ENCODE measurements around the gene GNAI3. TPM values are rescaled to one million over a fixed set of nuclear protein-coding genes. Genes with fewer than 3 reads are reported as not detected.
A peak's percentile ranks its signal among the peaks of the same experiment; 100 is the strongest.

GNAI3 gene
- total and polyA plus RNA-seq, 10 of the 15 experiments (the other 5 are each of a cell fraction or from before 2014, with no cell fraction given) = 5.9 to 13.8 (median 8.0) TPM

DNA sequence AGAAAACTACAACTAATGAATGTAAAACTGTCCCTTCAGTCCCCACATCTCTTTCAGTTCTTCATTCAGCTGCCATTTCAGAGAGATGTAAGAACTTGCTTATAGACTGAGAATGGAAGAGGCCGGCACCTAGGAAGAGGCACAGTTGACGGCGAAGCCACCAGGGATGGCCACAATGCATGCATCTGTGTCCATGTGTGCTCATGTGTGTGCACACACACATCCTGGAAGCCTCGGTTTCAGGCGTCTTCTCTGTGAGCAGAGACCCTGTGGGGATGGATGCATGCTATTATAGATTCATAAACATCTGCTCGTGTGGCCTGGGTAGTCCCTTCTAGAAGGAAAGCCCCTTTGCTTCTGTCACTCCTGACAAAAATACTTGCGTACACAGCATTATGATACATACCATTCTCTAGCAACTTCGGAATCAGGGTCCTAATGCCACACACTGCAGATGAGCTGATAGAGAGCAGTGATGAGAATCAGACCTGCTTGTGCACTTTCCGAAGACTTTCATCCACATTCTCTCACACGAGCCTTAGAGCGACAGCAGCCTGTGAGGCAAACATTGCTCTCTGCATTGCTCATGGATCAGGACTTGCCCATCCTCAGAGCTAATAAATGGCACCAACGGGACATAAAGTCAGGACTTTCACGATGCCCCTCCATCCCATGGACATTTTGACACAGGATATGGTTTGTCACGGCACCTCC, 21.2 kb upstream of the GNAI3 start (continued):
- TF ChIP-seq, protein P1, sequence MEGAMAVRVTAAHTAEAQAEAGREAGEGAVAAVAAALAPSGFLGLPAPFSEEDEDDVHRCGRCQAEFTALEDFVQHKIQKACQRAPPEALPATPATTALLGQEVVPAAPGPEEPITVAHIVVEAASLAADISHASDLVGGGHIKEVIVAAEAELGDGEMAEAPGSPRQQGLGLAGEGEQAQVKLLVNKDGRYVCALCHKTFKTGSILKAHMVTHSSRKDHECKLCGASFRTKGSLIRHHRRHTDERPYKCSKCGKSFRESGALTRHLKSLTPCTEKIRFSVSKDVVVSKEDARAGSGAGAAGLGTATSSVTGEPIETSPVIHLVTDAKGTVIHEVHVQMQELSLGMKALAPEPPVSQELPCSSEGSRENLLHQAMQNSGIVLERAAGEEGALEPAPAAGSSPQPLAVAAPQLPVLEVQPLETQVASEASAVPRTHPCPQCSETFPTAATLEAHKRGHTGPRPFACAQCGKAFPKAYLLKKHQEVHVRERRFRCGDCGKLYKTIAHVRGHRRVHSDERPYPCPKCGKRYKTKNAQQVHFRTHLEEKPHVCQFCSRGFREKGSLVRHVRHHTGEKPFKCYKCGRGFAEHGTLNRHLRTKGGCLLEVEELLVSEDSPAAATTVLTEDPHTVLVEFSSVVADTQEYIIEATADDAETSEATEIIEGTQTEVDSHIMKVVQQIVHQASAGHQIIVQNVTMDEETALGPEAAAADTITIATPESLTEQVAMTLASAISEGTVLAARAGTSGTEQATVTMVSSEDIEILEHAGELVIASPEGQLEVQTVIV (IDR thresholded peaks at IDR 0.05; ENCODE audit: borderline replicate concordance, partially characterized antibody) = no peak
- TF ChIP-seq, protein P2, sequence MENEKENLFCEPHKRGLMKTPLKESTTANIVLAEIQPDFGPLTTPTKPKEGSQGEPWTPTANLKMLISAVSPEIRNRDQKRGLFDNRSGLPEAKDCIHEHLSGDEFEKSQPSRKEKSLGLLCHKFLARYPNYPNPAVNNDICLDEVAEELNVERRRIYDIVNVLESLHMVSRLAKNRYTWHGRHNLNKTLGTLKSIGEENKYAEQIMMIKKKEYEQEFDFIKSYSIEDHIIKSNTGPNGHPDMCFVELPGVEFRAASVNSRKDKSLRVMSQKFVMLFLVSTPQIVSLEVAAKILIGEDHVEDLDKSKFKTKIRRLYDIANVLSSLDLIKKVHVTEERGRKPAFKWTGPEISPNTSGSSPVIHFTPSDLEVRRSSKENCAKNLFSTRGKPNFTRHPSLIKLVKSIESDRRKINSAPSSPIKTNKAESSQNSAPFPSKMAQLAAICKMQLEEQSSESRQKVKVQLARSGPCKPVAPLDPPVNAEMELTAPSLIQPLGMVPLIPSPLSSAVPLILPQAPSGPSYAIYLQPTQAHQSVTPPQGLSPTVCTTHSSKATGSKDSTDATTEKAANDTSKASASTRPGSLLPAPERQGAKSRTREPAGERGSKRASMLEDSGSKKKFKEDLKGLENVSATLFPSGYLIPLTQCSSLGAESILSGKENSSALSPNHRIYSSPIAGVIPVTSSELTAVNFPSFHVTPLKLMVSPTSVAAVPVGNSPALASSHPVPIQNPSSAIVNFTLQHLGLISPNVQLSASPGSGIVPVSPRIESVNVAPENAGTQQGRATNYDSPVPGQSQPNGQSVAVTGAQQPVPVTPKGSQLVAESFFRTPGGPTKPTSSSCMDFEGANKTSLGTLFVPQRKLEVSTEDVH (IDR thresholded peaks at IDR 0.05; ENCODE audit: low read depth, partially characterized antibody) = no peak
- TF ChIP-seq NBN (IDR thresholded peaks at IDR 0.05) (peak; percentile 75; the same call in 1 of the 2 replicates), SIX5 (IDR thresholded peaks at IDR 0.05; ENCODE audit: low read depth, low read length, severe bottlenecking) (no peak), BHLHE40 (IDR thresholded peaks at IDR 0.05; ENCODE audit: borderline replicate concordance in 1 of 2, low read depth in 2 of 2, low read length in 1 of 2) (peak; percentile 47 to 67; a peak in 2 of 4 replicates), STAT3 (IDR thresholded peaks at IDR 0.05; ENCODE audit: low read depth, low read length) (0 out of 2 replicates have a peak, but pooled peaks have one; percentile 14), TAF1 (IDR thresholded peaks at IDR 0.05; ENCODE audit: borderline replicate concordance, low read depth, low read length) (no peak), RAD51 (IDR thresholded peaks at IDR 0.05) (no peak), STAT1 (conservative IDR thresholded peaks at IDR 0.05) (no peak), LARP7 (IDR thresholded peaks at IDR 0.05) (no peak), HCFC1 (IDR thresholded peaks at IDR 0.05; ENCODE audit: low read length) (no peak), NFIC (IDR thresholded peaks at IDR 0.05; ENCODE audit: low read depth, low read length) (peak; percentile 47; the same call in 1 of the 2 replicates), CREB1 (IDR thresholded peaks at IDR 0.05; ENCODE audit: low read depth) (peak; percentile 58)
- TF ChIP-seq, protein P3, sequence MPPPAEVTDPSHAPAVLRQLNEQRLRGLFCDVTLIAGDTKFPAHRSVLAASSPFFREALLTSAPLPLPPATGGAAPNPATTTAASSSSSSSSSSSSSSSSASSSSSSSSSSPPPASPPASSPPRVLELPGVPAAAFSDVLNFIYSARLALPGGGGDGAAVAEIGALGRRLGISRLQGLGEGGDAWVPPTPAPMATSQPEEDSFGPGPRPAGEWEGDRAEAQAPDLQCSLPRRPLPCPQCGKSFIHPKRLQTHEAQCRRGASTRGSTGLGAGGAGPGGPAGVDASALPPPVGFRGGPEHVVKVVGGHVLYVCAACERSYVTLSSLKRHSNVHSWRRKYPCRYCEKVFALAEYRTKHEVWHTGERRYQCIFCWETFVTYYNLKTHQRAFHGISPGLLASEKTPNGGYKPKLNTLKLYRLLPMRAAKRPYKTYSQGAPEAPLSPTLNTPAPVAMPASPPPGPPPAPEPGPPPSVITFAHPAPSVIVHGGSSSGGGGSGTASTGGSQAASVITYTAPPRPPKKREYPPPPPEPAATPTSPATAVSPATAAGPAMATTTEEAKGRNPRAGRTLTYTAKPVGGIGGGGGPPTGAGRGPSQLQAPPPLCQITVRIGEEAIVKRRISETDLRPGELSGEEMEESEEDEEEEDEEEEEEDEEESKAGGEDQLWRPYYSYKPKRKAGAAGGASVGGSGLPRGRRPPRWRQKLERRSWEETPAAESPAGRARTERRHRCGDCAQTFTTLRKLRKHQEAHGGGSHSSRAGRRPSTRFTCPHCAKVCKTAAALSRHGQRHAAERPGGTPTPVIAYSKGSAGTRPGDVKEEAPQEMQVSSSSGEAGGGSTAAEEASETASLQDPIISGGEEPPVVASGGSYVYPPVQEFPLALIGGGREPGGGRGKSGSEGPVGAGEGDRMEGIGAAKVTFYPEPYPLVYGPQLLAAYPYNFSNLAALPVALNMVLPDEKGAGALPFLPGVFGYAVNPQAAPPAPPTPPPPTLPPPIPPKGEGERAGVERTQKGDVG (CRISPR knock-in tag; IDR thresholded peaks at IDR 0.05) = no peak
- TF ChIP-seq, protein P4, sequence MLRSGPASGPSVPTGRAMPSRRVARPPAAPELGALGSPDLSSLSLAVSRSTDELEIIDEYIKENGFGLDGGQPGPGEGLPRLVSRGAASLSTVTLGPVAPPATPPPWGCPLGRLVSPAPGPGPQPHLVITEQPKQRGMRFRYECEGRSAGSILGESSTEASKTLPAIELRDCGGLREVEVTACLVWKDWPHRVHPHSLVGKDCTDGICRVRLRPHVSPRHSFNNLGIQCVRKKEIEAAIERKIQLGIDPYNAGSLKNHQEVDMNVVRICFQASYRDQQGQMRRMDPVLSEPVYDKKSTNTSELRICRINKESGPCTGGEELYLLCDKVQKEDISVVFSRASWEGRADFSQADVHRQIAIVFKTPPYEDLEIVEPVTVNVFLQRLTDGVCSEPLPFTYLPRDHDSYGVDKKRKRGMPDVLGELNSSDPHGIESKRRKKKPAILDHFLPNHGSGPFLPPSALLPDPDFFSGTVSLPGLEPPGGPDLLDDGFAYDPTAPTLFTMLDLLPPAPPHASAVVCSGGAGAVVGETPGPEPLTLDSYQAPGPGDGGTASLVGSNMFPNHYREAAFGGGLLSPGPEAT (IDR thresholded peaks at IDR 0.05; ENCODE audit: low read depth) = peak; percentile 98
- TF ChIP-seq, protein P5, sequence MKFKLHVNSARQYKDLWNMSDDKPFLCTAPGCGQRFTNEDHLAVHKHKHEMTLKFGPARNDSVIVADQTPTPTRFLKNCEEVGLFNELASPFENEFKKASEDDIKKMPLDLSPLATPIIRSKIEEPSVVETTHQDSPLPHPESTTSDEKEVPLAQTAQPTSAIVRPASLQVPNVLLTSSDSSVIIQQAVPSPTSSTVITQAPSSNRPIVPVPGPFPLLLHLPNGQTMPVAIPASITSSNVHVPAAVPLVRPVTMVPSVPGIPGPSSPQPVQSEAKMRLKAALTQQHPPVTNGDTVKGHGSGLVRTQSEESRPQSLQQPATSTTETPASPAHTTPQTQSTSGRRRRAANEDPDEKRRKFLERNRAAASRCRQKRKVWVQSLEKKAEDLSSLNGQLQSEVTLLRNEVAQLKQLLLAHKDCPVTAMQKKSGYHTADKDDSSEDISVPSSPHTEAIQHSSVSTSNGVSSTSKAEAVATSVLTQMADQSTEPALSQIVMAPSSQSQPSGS (IDR thresholded peaks at IDR 0.05; ENCODE audit: low read length) = no peak
